VCaP (cell line): ENCODE data around the gene TMEM45B.
"Not testable (repeated sequence)": the region's sequence is repeated elsewhere in the genome, so short reads cannot be mapped to it uniquely, and the experiment has no call there.

Experiments
- H3K27ac ChIP-seq: fragments of 450-650 bp; 2 replicates; pipeline ENCODE4 v1.5.1; 2017
- TF ChIP-seq, protein P1 (sequence below): fragments of 450-650 bp; conservative IDR thresholded peaks from 2 replicates; pipeline ENCODE4 v1.5.1; 2017; ENCODE audit warnings: mild to moderate bottlenecking, moderate library complexity

The TMEM45B gene

DNA sequence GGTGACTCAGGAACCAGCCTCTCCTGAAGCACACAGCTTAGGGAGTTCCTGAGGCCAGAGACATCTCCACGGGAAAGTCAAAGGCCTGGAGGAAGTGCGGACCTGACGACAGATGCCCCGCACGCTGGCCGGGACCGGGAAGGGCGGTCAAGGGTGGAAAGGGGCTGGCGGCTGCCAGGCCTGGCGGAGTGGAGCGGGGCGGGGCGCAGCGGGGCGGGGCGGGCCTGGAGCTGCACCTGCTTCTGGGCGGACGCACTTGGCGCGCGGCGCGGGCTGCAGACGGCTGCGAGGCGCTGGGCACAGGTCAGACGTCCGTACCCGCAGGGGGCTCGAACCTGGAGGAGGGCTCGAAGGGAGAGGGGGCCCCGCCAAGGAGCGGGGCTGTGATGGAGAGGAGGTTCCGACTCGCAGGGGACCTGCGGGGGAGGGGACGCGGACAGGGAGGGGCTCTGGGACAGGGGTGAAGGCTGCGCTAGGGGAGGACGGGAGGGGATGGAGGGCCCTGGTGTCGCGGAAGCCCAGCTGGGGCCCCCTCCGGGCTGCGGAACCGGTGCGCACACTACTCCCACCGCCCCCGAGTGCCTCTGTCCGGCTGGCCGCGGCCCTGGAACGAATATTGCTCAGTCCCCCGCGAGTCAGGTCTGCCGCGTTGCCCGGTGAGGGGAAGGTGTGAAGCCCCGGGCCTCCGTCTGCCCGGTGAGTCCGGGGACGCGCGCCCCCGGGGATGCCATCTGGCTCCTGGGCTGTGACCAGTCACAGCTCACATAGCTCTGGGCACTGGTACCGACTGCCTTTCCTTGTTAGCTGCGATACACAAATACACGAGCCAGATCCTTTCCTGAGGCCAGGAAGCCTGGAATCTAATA lies at the start of gene TMEM45B:
TSS of gene TMEM45B (plus strand) at position 253 of the 866 bp plus-strand sequence. CDS start 36,635 bp downstream, outside the sequence.
- H3K27ac ChIP-seq, result peak within 1 kb of the TSS; percentile 97

DNA sequence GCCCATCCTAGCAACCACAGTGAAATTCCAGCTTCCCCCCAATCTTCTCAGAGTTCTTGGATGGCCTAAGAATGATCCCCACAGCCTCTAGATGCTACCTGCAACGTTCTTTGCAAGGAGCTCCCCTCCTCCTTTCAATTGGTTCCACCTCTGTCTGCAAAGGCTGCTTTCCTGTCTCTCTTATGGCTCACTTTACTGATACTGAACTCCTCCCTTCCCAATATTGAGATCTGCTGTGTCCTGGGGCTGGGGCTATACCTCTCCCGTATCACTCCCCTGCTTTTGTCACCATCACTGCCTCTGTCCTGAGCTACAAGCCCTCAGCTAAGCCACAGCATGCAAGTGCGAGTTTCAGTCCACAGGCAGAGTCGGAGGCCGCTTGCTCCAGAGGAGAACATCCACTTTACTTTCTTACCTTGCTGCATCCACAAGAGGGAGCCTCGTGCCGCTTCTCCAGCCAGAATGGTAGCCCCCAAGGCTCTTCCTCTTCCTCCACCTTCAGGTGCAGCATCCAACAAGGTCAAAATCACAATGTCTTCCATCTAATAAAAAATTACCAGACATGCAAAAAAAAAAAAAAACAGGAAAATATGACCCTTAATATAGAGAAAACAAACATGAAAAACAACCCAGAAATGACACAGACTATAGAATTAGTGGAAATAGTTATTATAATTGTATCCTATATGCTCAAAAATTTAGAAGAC lies 48.6 kb upstream of the TMEM45B start:
- H3K27ac ChIP-seq, result 0 out of 2 replicates have a peak overlapping the region, but pooled peaks have one; percentile 8
- TF ChIP-seq, protein P1, sequence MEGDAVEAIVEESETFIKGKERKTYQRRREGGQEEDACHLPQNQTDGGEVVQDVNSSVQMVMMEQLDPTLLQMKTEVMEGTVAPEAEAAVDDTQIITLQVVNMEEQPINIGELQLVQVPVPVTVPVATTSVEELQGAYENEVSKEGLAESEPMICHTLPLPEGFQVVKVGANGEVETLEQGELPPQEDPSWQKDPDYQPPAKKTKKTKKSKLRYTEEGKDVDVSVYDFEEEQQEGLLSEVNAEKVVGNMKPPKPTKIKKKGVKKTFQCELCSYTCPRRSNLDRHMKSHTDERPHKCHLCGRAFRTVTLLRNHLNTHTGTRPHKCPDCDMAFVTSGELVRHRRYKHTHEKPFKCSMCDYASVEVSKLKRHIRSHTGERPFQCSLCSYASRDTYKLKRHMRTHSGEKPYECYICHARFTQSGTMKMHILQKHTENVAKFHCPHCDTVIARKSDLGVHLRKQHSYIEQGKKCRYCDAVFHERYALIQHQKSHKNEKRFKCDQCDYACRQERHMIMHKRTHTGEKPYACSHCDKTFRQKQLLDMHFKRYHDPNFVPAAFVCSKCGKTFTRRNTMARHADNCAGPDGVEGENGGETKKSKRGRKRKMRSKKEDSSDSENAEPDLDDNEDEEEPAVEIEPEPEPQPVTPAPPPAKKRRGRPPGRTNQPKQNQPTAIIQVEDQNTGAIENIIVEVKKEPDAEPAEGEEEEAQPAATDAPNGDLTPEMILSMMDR, result peak; percentile 69

More for the DNA sequence above, at the start of gene TMEM45B:
- TF ChIP-seq, protein P1, result no peak

DNA sequence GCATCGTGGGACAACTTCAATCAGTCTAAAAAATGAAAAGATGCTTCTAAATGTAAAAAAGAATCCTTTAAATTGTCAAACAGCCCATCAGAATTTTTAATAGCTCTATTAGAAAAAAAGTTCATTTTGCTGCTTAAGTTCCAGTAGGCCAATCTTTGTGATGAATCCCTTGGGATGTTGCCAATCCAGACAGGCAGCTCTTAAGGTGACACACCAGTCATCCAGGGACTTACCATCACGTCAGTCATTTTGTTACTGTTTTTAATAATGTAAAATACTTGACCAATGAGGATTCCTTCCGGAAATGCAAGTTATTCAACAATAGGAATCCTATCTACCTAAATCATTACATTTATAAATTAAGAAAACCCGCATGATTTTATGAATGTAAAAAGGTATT lies 47.8 kb upstream of the TMEM45B start:
- H3K27ac ChIP-seq, result 0 out of 2 replicates have a peak overlapping the region, but pooled peaks have one; percentile 11
- TF ChIP-seq, protein P1, result no peak

DNA sequence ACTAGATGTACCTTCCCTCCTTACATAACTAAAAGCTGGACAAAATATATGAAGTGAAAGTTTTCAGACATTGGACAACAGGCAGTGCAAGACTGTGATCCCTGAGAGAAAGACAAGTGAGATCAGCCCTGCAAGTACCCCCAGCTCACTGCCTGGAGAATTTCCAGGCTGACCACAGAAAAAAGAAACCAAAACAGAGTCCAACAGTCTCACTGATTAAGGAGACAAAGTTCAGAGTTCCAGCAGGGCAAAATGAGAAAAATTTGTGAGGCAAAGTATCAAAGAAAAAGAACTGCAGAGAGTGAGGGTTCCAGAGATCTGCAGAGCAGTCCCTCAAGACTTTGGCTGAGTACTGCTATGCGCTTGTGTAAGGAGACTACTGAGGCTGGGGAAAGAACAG lies 47.3 kb upstream of the TMEM45B start:
- TF ChIP-seq, protein P1, result no peak
- 0 out of 2 replicates have a peak overlapping the region, but pooled peaks have one; percentile 11 for H3K27ac ChIP-seq

DNA sequence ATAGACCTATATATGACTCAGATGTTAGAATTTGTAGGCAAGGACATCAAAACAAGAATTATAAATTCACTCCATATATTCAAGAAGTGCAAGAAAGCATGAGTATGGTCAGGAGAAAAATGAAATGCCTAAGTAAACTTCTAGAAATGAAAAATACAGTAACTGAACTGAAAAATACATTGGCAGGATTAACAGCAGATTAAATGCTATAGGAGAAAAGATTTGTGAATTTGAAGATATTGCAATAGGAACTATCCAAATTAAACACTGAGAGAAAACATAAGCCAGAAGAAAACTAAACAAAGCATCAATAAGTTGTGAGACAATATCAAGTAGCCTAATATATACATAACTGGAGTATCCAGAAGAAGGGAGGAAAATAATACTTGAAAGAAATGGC lies 46.6 kb upstream of the TMEM45B start:
- no peak overlapping the region for H3K27ac ChIP-seq
- TF ChIP-seq, protein P1, result no peak

DNA sequence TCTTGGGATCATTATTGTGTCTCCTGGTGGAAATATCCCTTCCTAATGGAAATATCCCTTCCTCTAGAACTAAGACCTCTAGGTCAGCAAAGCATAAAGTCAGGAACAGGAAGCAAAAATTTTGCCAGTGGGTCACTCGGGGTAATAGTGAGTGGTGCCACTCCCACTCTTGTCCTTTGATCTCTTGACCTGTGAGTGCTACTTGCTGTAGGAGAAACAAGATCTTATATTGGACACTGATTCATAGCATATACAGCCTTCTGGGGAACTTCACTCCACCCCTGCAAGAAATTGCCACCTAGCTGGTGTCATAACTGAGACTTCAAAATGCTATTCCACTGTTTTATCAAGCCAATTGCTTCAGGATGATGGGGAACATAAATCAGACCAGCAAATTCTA lies 44.7 kb upstream of the TMEM45B start:
- TF ChIP-seq, protein P1, result no peak
- H3K27ac ChIP-seq, result no peak overlapping the region

DNA sequence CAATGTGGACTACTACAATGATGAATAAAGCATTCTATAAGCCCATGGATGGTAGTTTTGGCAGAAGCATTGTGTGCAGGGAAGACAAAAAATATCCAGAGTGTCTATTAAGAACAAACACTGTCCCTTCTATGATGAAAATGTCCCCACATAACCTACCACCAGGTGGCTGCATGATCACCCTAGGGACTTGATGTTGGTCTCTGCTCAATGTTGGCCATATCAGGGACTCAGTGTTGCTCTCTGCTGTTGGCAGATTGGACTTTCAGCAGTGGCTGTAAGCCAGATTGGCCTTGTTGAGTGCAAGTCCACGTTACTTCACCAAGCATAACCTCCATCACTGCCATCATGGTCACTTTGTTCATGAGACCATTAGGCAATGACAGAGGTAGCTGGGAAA lies 44.2 kb upstream of the TMEM45B start:
- H3K27ac ChIP-seq, result not testable (repeated sequence)
